ENCODE data around the gene KRTAP10-3.

DNA sequence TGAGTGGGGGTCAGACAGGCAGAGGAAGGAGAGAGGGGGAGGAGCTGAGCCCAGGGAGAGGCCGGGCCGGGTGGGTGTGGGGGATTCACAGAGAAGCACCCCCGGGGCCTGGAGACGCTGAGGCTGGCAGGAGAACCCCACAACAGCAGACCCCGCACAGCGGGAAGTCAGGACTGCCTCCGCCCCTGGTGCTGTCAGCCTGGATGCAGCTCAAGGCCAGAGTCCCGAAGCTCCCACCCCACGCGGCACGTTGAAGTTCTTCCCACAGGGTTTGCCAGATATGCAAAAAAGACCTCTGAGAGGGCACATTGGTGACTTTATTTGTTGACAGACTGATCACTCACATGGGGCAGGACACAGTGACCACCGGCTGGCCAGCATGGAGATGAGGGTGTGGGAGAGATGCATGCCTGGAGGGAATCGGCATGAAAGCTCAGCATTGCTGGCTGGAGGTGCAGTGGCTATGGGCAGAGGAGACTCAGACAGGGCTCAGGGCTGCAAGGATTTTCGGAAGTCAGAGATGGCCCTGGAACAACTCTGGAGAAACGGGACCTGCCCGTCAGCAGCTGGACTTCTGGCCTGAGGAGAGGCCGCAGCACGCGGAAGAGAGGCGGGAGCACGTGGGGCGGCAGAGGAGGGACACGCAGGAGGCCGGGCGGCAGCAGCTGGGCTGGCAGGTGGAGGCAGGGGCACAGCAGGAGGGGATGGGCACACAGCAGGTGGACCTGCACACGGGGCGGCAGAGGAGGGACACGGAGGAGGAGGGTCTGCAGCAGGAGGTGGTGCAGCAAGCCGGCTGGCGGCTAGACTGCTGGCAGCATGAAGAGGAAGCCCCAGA is 885 bp downstream of the KRTAP10-3 start:
- TF ChIP-seq, protein P1, sequence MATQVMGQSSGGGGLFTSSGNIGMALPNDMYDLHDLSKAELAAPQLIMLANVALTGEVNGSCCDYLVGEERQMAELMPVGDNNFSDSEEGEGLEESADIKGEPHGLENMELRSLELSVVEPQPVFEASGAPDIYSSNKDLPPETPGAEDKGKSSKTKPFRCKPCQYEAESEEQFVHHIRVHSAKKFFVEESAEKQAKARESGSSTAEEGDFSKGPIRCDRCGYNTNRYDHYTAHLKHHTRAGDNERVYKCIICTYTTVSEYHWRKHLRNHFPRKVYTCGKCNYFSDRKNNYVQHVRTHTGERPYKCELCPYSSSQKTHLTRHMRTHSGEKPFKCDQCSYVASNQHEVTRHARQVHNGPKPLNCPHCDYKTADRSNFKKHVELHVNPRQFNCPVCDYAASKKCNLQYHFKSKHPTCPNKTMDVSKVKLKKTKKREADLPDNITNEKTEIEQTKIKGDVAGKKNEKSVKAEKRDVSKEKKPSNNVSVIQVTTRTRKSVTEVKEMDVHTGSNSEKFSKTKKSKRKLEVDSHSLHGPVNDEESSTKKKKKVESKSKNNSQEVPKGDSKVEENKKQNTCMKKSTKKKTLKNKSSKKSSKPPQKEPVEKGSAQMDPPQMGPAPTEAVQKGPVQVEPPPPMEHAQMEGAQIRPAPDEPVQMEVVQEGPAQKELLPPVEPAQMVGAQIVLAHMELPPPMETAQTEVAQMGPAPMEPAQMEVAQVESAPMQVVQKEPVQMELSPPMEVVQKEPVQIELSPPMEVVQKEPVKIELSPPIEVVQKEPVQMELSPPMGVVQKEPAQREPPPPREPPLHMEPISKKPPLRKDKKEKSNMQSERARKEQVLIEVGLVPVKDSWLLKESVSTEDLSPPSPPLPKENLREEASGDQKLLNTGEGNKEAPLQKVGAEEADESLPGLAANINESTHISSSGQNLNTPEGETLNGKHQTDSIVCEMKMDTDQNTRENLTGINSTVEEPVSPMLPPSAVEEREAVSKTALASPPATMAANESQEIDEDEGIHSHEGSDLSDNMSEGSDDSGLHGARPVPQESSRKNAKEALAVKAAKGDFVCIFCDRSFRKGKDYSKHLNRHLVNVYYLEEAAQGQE (IDR thresholded peaks at IDR 0.05; ENCODE audit: low read depth), result no peak
- TF ChIP-seq, protein P2, sequence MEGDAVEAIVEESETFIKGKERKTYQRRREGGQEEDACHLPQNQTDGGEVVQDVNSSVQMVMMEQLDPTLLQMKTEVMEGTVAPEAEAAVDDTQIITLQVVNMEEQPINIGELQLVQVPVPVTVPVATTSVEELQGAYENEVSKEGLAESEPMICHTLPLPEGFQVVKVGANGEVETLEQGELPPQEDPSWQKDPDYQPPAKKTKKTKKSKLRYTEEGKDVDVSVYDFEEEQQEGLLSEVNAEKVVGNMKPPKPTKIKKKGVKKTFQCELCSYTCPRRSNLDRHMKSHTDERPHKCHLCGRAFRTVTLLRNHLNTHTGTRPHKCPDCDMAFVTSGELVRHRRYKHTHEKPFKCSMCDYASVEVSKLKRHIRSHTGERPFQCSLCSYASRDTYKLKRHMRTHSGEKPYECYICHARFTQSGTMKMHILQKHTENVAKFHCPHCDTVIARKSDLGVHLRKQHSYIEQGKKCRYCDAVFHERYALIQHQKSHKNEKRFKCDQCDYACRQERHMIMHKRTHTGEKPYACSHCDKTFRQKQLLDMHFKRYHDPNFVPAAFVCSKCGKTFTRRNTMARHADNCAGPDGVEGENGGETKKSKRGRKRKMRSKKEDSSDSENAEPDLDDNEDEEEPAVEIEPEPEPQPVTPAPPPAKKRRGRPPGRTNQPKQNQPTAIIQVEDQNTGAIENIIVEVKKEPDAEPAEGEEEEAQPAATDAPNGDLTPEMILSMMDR (IDR thresholded peaks at IDR 0.05 in 2 of 3, conservative IDR thresholded peaks at IDR 0.05 in 1 of 3; ENCODE audit: borderline replicate concordance in 1 of 3, insufficient read depth in 1 of 3, low read depth in 2 of 3, low read length in 2 of 3), result no peak
- TF ChIP-seq SIN3A (IDR thresholded peaks at IDR 0.05; ENCODE audit: low read depth) (no peak), SP1 (IDR thresholded peaks at IDR 0.05; ENCODE audit: low read depth) (no peak), RAD21 (IDR thresholded peaks at IDR 0.05; ENCODE audit: low read depth) (no peak), POLR2A (IDR thresholded peaks at IDR 0.05; ENCODE audit: borderline replicate concordance, extremely low read depth, insufficient read depth, insufficient read length) (no peak), ELF1 (IDR thresholded peaks at IDR 0.05; ENCODE audit: borderline replicate concordance, low read depth) (no peak), EZH2 (IDR thresholded peaks at IDR 0.05) (no peak), POLR2AphosphoS5 (IDR thresholded peaks at IDR 0.05; ENCODE audit: low read depth, low read length) (no peak)
- TF ChIP-seq, protein P3, sequence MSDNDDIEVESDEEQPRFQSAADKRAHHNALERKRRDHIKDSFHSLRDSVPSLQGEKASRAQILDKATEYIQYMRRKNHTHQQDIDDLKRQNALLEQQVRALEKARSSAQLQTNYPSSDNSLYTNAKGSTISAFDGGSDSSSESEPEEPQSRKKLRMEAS (IDR thresholded peaks at IDR 0.05), result no peak
- TF ChIP-seq, protein P4, sequence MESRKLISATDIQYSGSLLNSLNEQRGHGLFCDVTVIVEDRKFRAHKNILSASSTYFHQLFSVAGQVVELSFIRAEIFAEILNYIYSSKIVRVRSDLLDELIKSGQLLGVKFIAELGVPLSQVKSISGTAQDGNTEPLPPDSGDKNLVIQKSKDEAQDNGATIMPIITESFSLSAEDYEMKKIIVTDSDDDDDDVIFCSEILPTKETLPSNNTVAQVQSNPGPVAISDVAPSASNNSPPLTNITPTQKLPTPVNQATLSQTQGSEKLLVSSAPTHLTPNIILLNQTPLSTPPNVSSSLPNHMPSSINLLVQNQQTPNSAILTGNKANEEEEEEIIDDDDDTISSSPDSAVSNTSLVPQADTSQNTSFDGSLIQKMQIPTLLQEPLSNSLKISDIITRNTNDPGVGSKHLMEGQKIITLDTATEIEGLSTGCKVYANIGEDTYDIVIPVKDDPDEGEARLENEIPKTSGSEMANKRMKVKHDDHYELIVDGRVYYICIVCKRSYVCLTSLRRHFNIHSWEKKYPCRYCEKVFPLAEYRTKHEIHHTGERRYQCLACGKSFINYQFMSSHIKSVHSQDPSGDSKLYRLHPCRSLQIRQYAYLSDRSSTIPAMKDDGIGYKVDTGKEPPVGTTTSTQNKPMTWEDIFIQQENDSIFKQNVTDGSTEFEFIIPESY (IDR thresholded peaks at IDR 0.05; ENCODE audit: extremely low read depth, insufficient replicate concordance, low read length), result no peak
